H1 (cell line): Measurements from ENCODE around the gene SPPL2A. TPM values are rescaled to one million over a fixed set of nuclear protein-coding genes. Genes with fewer than 3 reads are reported as not detected.

Experiments used
- E2F6 ChIP-seq: IDR thresholded peaks from 2 replicates; pipeline ENCODE4 v1.6.1; 2012; ENCODE audit warnings: inconsistent platforms
- EP300 ChIP-seq, 2 experiments: IDR thresholded peaks; 1 replicate in 1 of 2; 2 replicates in 1 of 2; pipeline ENCODE4 v1.6.1; 2011 to 2012; ENCODE audit warnings: low read depth in 2 of 2, low read length in 2 of 2, mild to moderate bottlenecking in 2 of 2, borderline replicate concordance in 1 of 2, inconsistent platforms in 1 of 2, moderate library complexity in 1 of 2
- JUN ChIP-seq: IDR thresholded peaks from 2 replicates; pipeline ENCODE4 v1.6.1; 2011; ENCODE audit warnings: low read depth, mild to moderate bottlenecking, improper control_type of control experiment, low read length
- MAX ChIP-seq: IDR thresholded peaks from 2 replicates; pipeline ENCODE4 v1.6.1; 2012; ENCODE audit warnings: inconsistent platforms
- PHF8 ChIP-seq: fragments of 200-600 bp; sonication (generic); conservative IDR thresholded peaks from 2 replicates; pipeline ENCODE4 v1.7.1; 2012; ENCODE audit warnings: low read depth, mild to moderate bottlenecking, inconsistent platforms, low read length, moderate library complexity
- POU5F1 ChIP-seq: IDR thresholded peaks from 2 replicates; pipeline ENCODE4 v1.6.1; 2011; ENCODE audit warnings: low read depth, mild to moderate bottlenecking, low read length, moderate library complexity
- RBBP5 ChIP-seq: IDR thresholded peaks from 2 replicates; pipeline ENCODE4 v1.7.1; 2012; ENCODE audit warnings: low read depth, mild to moderate bottlenecking, inconsistent platforms, low read length, moderate library complexity, borderline replicate concordance
- SIN3A ChIP-seq, 2 experiments: IDR thresholded peaks in 1 of 2; conservative IDR thresholded peaks in 1 of 2; 2 replicates each; pipeline ENCODE4 v1.6.1; 2011 to 2012; ENCODE audit warnings: low read length in 2 of 2, improper control_type of control experiment in 1 of 2, low read depth in 1 of 2, mild to moderate bottlenecking in 1 of 2
- SIRT6 ChIP-seq: IDR thresholded peaks from one replicate; pipeline ENCODE4 v1.7.1; 2012; ENCODE audit warnings: low read length, inconsistent platforms
- SP4 ChIP-seq: IDR thresholded peaks from 2 replicates; pipeline ENCODE4 v1.6.1; 2012; ENCODE audit warnings: low read length, inconsistent platforms
- SRF ChIP-seq: IDR thresholded peaks from 2 replicates; pipeline ENCODE4 v1.6.1; 2011; ENCODE audit warnings: mild to moderate bottlenecking, low read depth, low read length, moderate library complexity
- USF2 ChIP-seq: IDR thresholded peaks from 2 replicates; pipeline ENCODE4 v1.6.1; 2011; ENCODE audit warnings: low read length, improper control_type of control experiment
- polyA plus RNA-seq, 7 experiments: library from polyadenylated mRNA; depleted of rRNA in 3 of 7; stranded (reverse) in 5 of 7; unstranded in 2 of 7; fragments of >200 nt in 5 of 7; fragments of 200-250 nt in 2 of 7; gene quantifications; 1 replicate in 5 of 7; 2 replicates in 1 of 7; 4 replicates in 1 of 7; pipeline versions ENCODE4 v1.2.1 to v1.2.3, GENCODE V29; 2011 to 2013; ENCODE audit warnings: missing spikeins in 2 of 7, mixed read lengths in 2 of 7
- total RNA-seq: library from RNA; stranded (reverse); fragmentation: NEBNext Ultra II Directional; extraction: Animal tissue kit (Norgen Biotek cat#: 25700); gene quantifications from 2 replicates; pipeline ENCODE4 v1.2.1, GENCODE V29; 2021

The SPPL2A gene
- total and polyA plus RNA-seq, 2 of the 8 experiments (the other 6 are each of a cell fraction or from before 2014, with no cell fraction given) = 15.6 to 52.9 TPM

GRCh38 chr15:50765195-50765967 lies at the start of gene SPPL2A (continued):
- no peak for TF ChIP-seq SP4
- no peak for TF ChIP-seq E2F6
- peak; percentile 97 for TF ChIP-seq RBBP5
- no peak for TF ChIP-seq POU5F1
- peak; percentile 15; the same call in 1 of the 2 replicates for TF ChIP-seq MAX
- TF ChIP-seq SIN3A (conservative IDR thresholded peaks at IDR 0.05 in 1 of 2, IDR thresholded peaks at IDR 0.05 in 1 of 2; ENCODE audit: low read depth in 1 of 2, low read length in 2 of 2) = 0 out of 4 replicates have a peak, but pooled peaks of 1 of the 2 experiments have one; percentile 72
- no peak for TF ChIP-seq JUN
- no peak for TF ChIP-seq EP300 (IDR thresholded peaks at IDR 0.05; ENCODE audit: borderline replicate concordance in 1 of 2, low read depth in 2 of 2, low read length in 2 of 2)
- TF ChIP-seq SIRT6 = no peak
- TF ChIP-seq PHF8 = peak; percentile 94
- TF ChIP-seq SRF = no peak
- no peak for TF ChIP-seq USF2
